CD4-positive, alpha-beta T cell treated with Interferon gamma for 1 hour (primary cell): Measurements from ENCODE around the gene TAAR6.
"Not testable (repeated sequence)": the region's sequence is repeated elsewhere in the genome, so short reads cannot be mapped to it uniquely, and the experiment has no call there.

Experiments
- DNase-seq: peaks from one replicate; pipeline ENCODE4 v3.0.0-alpha.2; 2020

The TAAR6 gene

GRCh38 chr6:132570221-132570777 is at the start of gene TAAR6:
TSS of gene TAAR6 (plus strand) at chr6:132570322. CDS start at chr6:132570322, 0 bp downstream.
- no peak for DNase-seq

- DNase-seq = no peak
Measured at GRCh38 chr6:132520953-132521352, 49.2 kb upstream of the TAAR6 start.

- no peak for DNase-seq
Measured at GRCh38 chr6:132524646-132525045, 45.5 kb upstream of the TAAR6 start.

GRCh38 chr6:132525866-132526265 is 44.3 kb upstream of the TAAR6 start:
- DNase-seq = no peak

- DNase-seq = no peak
Measured at GRCh38 chr6:132526461-132526860, 43.7 kb upstream of the TAAR6 start.

- DNase-seq = no peak
Measured at GRCh38 chr6:132527791-132528190, 42.3 kb upstream of the TAAR6 start.

GRCh38 chr6:132530293-132530974 is 39.7 kb upstream of the TAAR6 start:
- DNase-seq = peak; percentile 32

GRCh38 chr6:132534546-132534945 is 35.6 kb upstream of the TAAR6 start:
- not testable (repeated sequence) for DNase-seq

- DNase-seq = no peak
Measured at GRCh38 chr6:132537145-132537544, 33.0 kb upstream of the TAAR6 start.

GRCh38 chr6:132537977-132538376 is 32.1 kb upstream of the TAAR6 start, which contains the start of gene TAAR9:
TSS of gene TAAR9 (plus strand) at chr6:132538277. CDS start at chr6:132538290, 13 bp downstream.
- DNase-seq = no peak

- DNase-seq = no peak
Measured at GRCh38 chr6:132544826-132545225, 25.3 kb upstream of the TAAR6 start.

GRCh38 chr6:132548746-132549463 is 21.2 kb upstream of the TAAR6 start:
- no peak for DNase-seq

GRCh38 chr6:132551214-132551613 is 18.9 kb upstream of the TAAR6 start:
- no peak for DNase-seq

GRCh38 chr6:132552372-132552771 is 17.8 kb upstream of the TAAR6 start, which contains the start of gene TAAR8:
TSS of gene TAAR8 (plus strand) at chr6:132552672. CDS start at chr6:132552693, 21 bp downstream.
- no peak for DNase-seq

- DNase-seq = not testable (repeated sequence)
Measured at GRCh38 chr6:132560087-132560486, 10.0 kb upstream of the TAAR6 start.

- no peak for DNase-seq
Measured at GRCh38 chr6:132566404-132566803, 3.7 kb upstream of the TAAR6 start.

- no peak for DNase-seq
Measured at GRCh38 chr6:132567566-132567965, 2.6 kb upstream of the TAAR6 start.

GRCh38 chr6:132568611-132569010 is 1.5 kb upstream of the TAAR6 start:
- DNase-seq = no peak

- no peak for DNase-seq
Measured at GRCh38 chr6:132569170-132569569, 952 bp upstream of the TAAR6 start.

- DNase-seq = no peak
Measured at GRCh38 chr6:132571774-132572173, 1.7 kb downstream of the TAAR6 start.

GRCh38 chr6:132584698-132585097 is 14.6 kb downstream of the TAAR6 start:
- DNase-seq = no peak

GRCh38 chr6:132587424-132587823 is 17.3 kb downstream of the TAAR6 start:
- DNase-seq = peak; percentile 5

- no peak for DNase-seq
Measured at GRCh38 chr6:132589454-132589853, 19.3 kb downstream of the TAAR6 start, which contains the start of gene TAAR5. TSS of gene TAAR5 (minus strand) at chr6:132589741. CDS start at chr6:132589686, 55 bp downstream.

GRCh38 chr6:132590362-132590761 is 20.2 kb downstream of the TAAR6 start:
- DNase-seq = no peak
